Heart left ventricle (tissue), 16 donors: Measurements from ENCODE around the gene UBQLN3. TPM values are rescaled to one million over a fixed set of nuclear protein-coding genes. Genes with fewer than 3 reads are reported as not detected.
A peak's percentile ranks its signal among the peaks of the same experiment; 100 is the strongest.

Source experiments
- ATAC-seq, 4 donors: fragments of 200-7000 bp; cut with Tn5 transposase; one replicate each; pipeline ENCODE4 v1.9.1; 2020 to 2022; ENCODE audit warnings: moderate library complexity in 4 of 4, mild to moderate bottlenecking in 3 of 4, moderate number of reproducible peaks in 1 of 4
- DNase-seq, 5 donors: peaks; one replicate each; pipeline ENCODE4 v3.0.0-alpha.2; 2020
- H3K27ac ChIP-seq, 12 donors: fragments of 200-600 bp; sonication (generic) in 4 of 12; one replicate each; pipeline versions ENCODE4 v1.5.0 to v1.8.0; 2016 to 2022; ENCODE audit warnings: mild to moderate bottlenecking in 2 of 12
- H3K27me3 ChIP-seq, 9 donors: fragments of 200-600 bp; sonication (generic) in 2 of 9; one replicate each; pipeline versions ENCODE4 v1.5.1 to v1.8.0; 2016 to 2022; ENCODE audit warnings: mild to moderate bottlenecking in 3 of 9
- H3K36me3 ChIP-seq, 9 donors: fragments of 200-600 bp; sonication (generic) in 2 of 9; one replicate each; pipeline versions ENCODE4 v1.5.0 to v1.8.0; 2018 to 2022; ENCODE audit warnings: mild to moderate bottlenecking in 2 of 9
- H3K4me1 ChIP-seq, 12 donors: fragments of 200-600 bp; sonication (generic) in 4 of 12; one replicate each; pipeline versions ENCODE4 v1.5.0 to v1.8.0; 2016 to 2022; ENCODE audit warnings: mild to moderate bottlenecking in 3 of 12
- H3K4me3 ChIP-seq, 12 donors: fragments of 200-600 bp; sonication (generic) in 4 of 12; one replicate each; pipeline versions ENCODE4 v1.5.0 to v1.8.0; 2017 to 2022; ENCODE audit warnings: mild to moderate bottlenecking in 9 of 12, moderate library complexity in 4 of 12
- H3K9me3 ChIP-seq, 12 donors: fragments of 200-600 bp; sonication (generic) in 4 of 12; one replicate each; pipeline versions ENCODE4 v1.5.0 to v1.8.0; 2016 to 2022; ENCODE audit warnings: mild to moderate bottlenecking in 1 of 12
- POLR2A ChIP-seq, 2 donors: fragments of 450-650 bp; IDR thresholded peaks; one replicate each; pipeline ENCODE4 v1.6.1; 2017; ENCODE audit warnings: antibody characterized with exemption in 2 of 2, mild to moderate bottlenecking in 2 of 2, moderate library complexity in 2 of 2
- WGBS, 4 donors: extraction: QIAGEN DNeasy Blood & Tissue Kit in 2 of 4; methylation state at CpG; one replicate each; pipeline versions ENCODE4 v1.1.5 to v1.1.7; 2013 to 2018; 5-methylcytosine and 5-hydroxymethylcytosine counted together
- intact Hi-C, 10 donors: fragments of 100-400 bp; cut with DNase I; formaldehyde crosslinking; loops; one replicate each; pipeline versions ENCODE4 v1.11.1 to v1.14.2; 2022
- long read RNA-seq, 3 donors: library from polyadenylated mRNA; unstranded; transcript quantifications; one replicate each; pipeline ENCODE4 v2.0.0, GENCODE V29; 2020 to 2021
- polyA plus RNA-seq, 2 donors: library from polyadenylated mRNA; stranded (reverse); fragments of 200-250 nt; gene quantifications; one replicate each; pipeline ENCODE4 v1.2.3, GENCODE V29; 2013
- total RNA-seq, 9 donors: library from RNA; depleted of rRNA in 2 of 9; stranded (reverse); fragments of >200 nt in 2 of 9; fragmentation: NEBNext Ultra II Directional in 3 of 9; extraction: Animal tissue kit (Norgen Biotek cat#: 25700) in 3 of 9; gene quantifications; one replicate each; pipeline versions ENCODE4 v1.1.0 to v1.2.4, GENCODE V29; 2016 to 2023
- TF ChIP-seq, protein P1 (sequence below), 12 donors: fragments of 200-600 bp; sonication (generic) in 4 of 12; IDR thresholded peaks; one replicate each; pipeline versions ENCODE4 v1.5.0 to v1.8.0; 2018 to 2022; ENCODE audit warnings: antibody characterized with exemption in 12 of 12, mild to moderate bottlenecking in 5 of 12
- donor health status: ischemic (EF 13 %, LVEDD 7.1; RV severe dilation, severe dysfunction).
- donor health status: healthy with polysubstance abuse.
- donor health status: DM: no; HTN: yes; CAD: no.
- donor health status: DM: no; HTN: no; CAD: no.
- donor health status: ischemic (EF 25% LVEDD 6.9; RV normal size, moderate dysfunction).
- donor health status: ischemic (EF 25% LVEDD 5.7; RV mildly dilated, moderate dysfunction).
- donor health status: healthy.
- donor health status: DM: yes; HTN: yes; CAD: no.
- donor health status: ischemic (EF 35%, LVEDD 5.7; RV mildly dilated, moderate dysfunction).
- donor health status: nonischemic (EF 11% LVEDD 7.7; RV severe dilation, severe dysfunction).
- donor health status: DM: yes; HTN: yes; CAD: no.
- donor health status: PGD.
- donor health status: ischemic (EF 29% LVEDD 5.4; RV normal size, mild dysfunction).
- donor health status: nonischemic (EF 23%, LVEDD 6.1; RV moderate dilation, normal function).

Gene UBQLN3
- total RNA-seq (under 1 TPM in 1 of 9 donors, not detected in 8; 0.16 TPM), polyA plus RNA-seq (not detected)
- long read RNA-seq, donor 1, result 0 reads
- long read RNA-seq, donor 2, result 0 reads
- long read RNA-seq, donor 3, result 0 reads

- 71 to 86% (median 83%) methylated on average over 4 of the region's 4 CpGs for WGBS, 4 donors
- intact Hi-C loops, result no loop called here
- no peak for TF ChIP-seq POLR2A (IDR thresholded peaks at IDR 0.05)
- TF ChIP-seq, protein P1, sequence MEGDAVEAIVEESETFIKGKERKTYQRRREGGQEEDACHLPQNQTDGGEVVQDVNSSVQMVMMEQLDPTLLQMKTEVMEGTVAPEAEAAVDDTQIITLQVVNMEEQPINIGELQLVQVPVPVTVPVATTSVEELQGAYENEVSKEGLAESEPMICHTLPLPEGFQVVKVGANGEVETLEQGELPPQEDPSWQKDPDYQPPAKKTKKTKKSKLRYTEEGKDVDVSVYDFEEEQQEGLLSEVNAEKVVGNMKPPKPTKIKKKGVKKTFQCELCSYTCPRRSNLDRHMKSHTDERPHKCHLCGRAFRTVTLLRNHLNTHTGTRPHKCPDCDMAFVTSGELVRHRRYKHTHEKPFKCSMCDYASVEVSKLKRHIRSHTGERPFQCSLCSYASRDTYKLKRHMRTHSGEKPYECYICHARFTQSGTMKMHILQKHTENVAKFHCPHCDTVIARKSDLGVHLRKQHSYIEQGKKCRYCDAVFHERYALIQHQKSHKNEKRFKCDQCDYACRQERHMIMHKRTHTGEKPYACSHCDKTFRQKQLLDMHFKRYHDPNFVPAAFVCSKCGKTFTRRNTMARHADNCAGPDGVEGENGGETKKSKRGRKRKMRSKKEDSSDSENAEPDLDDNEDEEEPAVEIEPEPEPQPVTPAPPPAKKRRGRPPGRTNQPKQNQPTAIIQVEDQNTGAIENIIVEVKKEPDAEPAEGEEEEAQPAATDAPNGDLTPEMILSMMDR (IDR thresholded peaks at IDR 0.05), result no peak
- H3K36me3 ChIP-seq, result no peaks in the 10 kb centered on the region
- H3K4me1 ChIP-seq, result no peaks in the 10 kb centered on the region
- H3K27me3 ChIP-seq, result no peaks in the 10 kb centered on the region
- no peak within 1 kb of the TSS for H3K27ac ChIP-seq
- ATAC-seq, result no peak
- H3K9me3 ChIP-seq, result no peaks in the 10 kb centered on the region
- no peak within 1 kb of the TSS for H3K4me3 ChIP-seq
- DNase-seq, result no peak
These were observed at the start of gene UBQLN3 for GRCh38 chr11:5509803-5510202. UBQLN3 (minus strand) TSS chr11:5509957; CDS start chr11:5509558, 399 bp downstream.

DNA sequence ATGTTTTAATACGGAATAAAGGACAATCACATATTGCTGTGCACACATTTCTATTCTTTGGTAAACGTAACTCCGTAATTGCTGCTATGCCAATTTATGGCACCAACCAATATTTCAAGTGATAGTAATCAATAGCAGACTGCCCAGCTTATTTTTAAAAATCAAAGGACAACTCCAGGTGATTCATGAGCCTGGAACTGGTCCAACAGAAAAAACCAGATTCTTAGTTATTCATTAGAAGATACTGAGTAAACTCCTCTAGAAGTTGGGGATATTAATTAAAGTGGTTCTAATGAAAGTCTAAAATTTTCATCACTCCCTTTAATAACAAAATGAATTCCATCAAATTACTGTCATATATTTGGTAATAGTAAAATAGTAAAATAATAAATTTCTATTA lies 48.0 kb upstream of the UBQLN3 start:
- no peak for ATAC-seq
- TF ChIP-seq POLR2A (IDR thresholded peaks at IDR 0.05), result no peak
- TF ChIP-seq, protein P1 (IDR thresholded peaks at IDR 0.05), result no peak
- H3K4me1 ChIP-seq, result no peaks in the 10 kb centered on the region
- no peaks in the 10 kb centered on the region for H3K36me3 ChIP-seq
- H3K27ac ChIP-seq, result no peak overlapping the region
- intact Hi-C loops, result loop anchor here in 4 of 10 donors (10.0 kb wide), 1 partner anchor 83 kb away; no protein-coding TSS in a partner anchor
- H3K27me3 ChIP-seq, result no peaks in the 10 kb centered on the region
- no peak for DNase-seq
- 30 to 67% (median 48%) methylated on average over 3 of the region's 3 CpGs for WGBS, 4 donors
- H3K9me3 ChIP-seq, result no peaks in the 10 kb centered on the region
- no peak overlapping the region for H3K4me3 ChIP-seq

- Histone ChIP-seq H3K27ac (no peak overlapping the region), H3K9me3 (no peaks in the 10 kb centered on the region), H3K4me1 (no peaks in the 10 kb centered on the region), H3K27me3 (no peaks in the 10 kb centered on the region), H3K36me3 (no peaks in the 10 kb centered on the region), H3K4me3 (no peak overlapping the region)
- TF ChIP-seq POLR2A (IDR thresholded peaks at IDR 0.05), result no peak
- TF ChIP-seq, protein P1 (IDR thresholded peaks at IDR 0.05), result no peak
- intact Hi-C loops, result loop anchor here in 4 of 10 donors (10.0 kb wide), 1 partner anchor 82 kb away; no protein-coding TSS in a partner anchor
- 46 to 52% (median 50%) methylated on average over 3 of the region's 3 CpGs for WGBS, 4 donors
- DNase-seq (no peak), ATAC-seq (no peak)
These were observed 46.9 kb upstream of the UBQLN3 start for GRCh38 chr11:5556596-5557188.

DNA sequence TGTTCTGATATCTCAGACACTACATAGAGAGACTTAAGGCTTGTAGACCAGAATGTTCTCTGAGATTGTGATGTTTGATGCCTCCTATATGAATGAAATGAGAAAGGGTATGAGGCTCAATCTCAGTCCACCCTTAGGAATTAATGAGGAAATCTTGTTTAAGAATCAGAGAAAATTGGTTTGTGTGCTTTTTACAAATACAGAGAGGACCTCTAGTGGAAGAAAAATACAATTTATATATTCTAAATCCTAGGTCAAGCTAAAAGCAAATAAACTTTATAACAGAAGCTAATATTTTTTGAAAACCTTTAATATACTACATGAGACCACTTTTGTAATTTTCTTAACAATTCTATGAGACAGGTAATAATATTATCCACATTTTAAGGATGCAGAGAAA lies 43.6 kb upstream of the UBQLN3 start:
- DNase-seq (no peak), ATAC-seq (no peak)
- intact Hi-C loops, result loop anchor here in 5 of 10 donors (2.0 to 10.0 kb wide), 2 partner anchors 77 to 79 kb away; no protein-coding TSS in a partner anchor
- no peaks in the 10 kb centered on the region for H3K36me3 ChIP-seq
- H3K4me3 ChIP-seq, result no peak overlapping the region
- TF ChIP-seq, protein P1 (IDR thresholded peaks at IDR 0.05), result peak in 5 of 12 donors; percentile 21 to 45 (median 33)
- no peak for TF ChIP-seq POLR2A (IDR thresholded peaks at IDR 0.05)
- H3K27ac ChIP-seq, result no peak overlapping the region
- no peaks in the 10 kb centered on the region for H3K4me1 ChIP-seq
- H3K27me3 ChIP-seq, result no peaks in the 10 kb centered on the region
- no peaks in the 10 kb centered on the region for H3K9me3 ChIP-seq
